Endothelial cell of umbilical vein (primary cell): Measurements from ENCODE around the gene ARHGEF33. TPM values are rescaled to one million over a fixed set of nuclear protein-coding genes. Genes with fewer than 3 reads are reported as not detected.

Experiments used
- BruUV-seq: library from RNA; stranded (reverse); fragments of 400-500 nt; replicated peaks from 2 replicates; lab custom pipeline; 2021; lab: Mats Ljungman, UMichigan
- CTCF ChIA-PET: fragments of 300-600, 350-600 bp; sonication (Branson Sonifier 250); formaldehyde crosslinking; loops from one replicate; lab custom pipeline; 2021; ENCODE audit warnings: antibody characterized with exemption, inconsistent platforms; lab: Charles Lee
- POLR2A ChIA-PET: fragments of 300-600, 350-600 bp; sonication (Branson Sonifier 250); formaldehyde crosslinking; loops from one replicate; lab custom pipeline; 2021; ENCODE audit warnings: antibody characterized with exemption, inconsistent platforms; lab: Charles Lee
- DNase-seq: peaks from one replicate; pipeline ENCODE4 v3.0.0-alpha.2; 2011; ENCODE audit warnings: low read depth, low spot score
- FAIRE-seq: peaks from 2 replicates; lab custom pipeline; 2011; peaks lifted over from hg19 to GRCh38; lab: Jason Lieb, UNC
- H2AFZ ChIP-seq: 2 replicates; pipeline ENCODE4 v1.6.0; 2012; ENCODE audit warnings: low read depth, low read length, control low read depth, inconsistent platforms
- H3K27ac ChIP-seq: 2 replicates; pipeline ENCODE4 v1.5.1; 2011; ENCODE audit warnings: low read depth, mild to moderate bottlenecking, control low read depth, low read length, moderate library complexity; ENCODE audit not compliant: insufficient read depth
- H3K27me3 ChIP-seq, 2 experiments: 2 replicates each; pipeline versions ENCODE4 v1.6.0 to v1.6.1; 2011; ENCODE audit warnings: low read length in 2 of 2, mixed read lengths in 1 of 2; ENCODE audit not compliant: control insufficient read depth in 2 of 2, insufficient read depth in 2 of 2
- H3K36me3 ChIP-seq, 2 experiments: 2 replicates in 1 of 2; 3 replicates in 1 of 2; pipeline ENCODE4 v1.5.1; 2011; ENCODE audit warnings: low read length in 2 of 2, mild to moderate bottlenecking in 1 of 2, moderate library complexity in 1 of 2; ENCODE audit not compliant: control insufficient read depth in 2 of 2, insufficient read depth in 2 of 2; ENCODE audit errors: extremely low read depth in 1 of 2
- H3K4me1 ChIP-seq: 3 replicates; pipeline ENCODE4 v1.5.1; 2011; ENCODE audit warnings: mild to moderate bottlenecking, low read length; ENCODE audit not compliant: control insufficient read depth, insufficient read depth; ENCODE audit errors: extremely low read depth
- H3K4me2 ChIP-seq: 2 replicates; pipeline ENCODE4 v1.6.1; 2011; ENCODE audit warnings: low read length, control low read depth, mixed read lengths; ENCODE audit not compliant: insufficient read depth
- H3K4me3 ChIP-seq, 3 experiments: fragments of 200-600 bp in 1 of 3; sonication (generic), shearing (Covaris generic) in 1 of 3; replicated peaks in 1 of 3; 2 replicates each; pipeline ENCODE4 v1.5.1; 2011 to 2016; ENCODE audit warnings: control low read depth in 3 of 3, low read length in 3 of 3, mild to moderate bottlenecking in 2 of 3, inconsistent platforms in 1 of 3, low read depth in 1 of 3, moderate library complexity in 1 of 3; ENCODE audit not compliant: insufficient read depth in 1 of 3
- H3K79me2 ChIP-seq: 2 replicates; pipeline ENCODE4 v1.6.0; 2012; ENCODE audit warnings: low read length, inconsistent platforms; ENCODE audit not compliant: control insufficient read depth, insufficient read depth
- H3K9ac ChIP-seq: replicated peaks from 2 replicates; pipeline ENCODE3; 2011; ENCODE audit warnings: low read length, control low read depth; ENCODE audit not compliant: insufficient read depth; ENCODE audit errors: extremely low read depth
- H3K9me1 ChIP-seq: replicated peaks from 3 replicates; pipeline ENCODE4 v1.6.0; 2011; ENCODE audit warnings: mild to moderate bottlenecking, low read length; ENCODE audit not compliant: control insufficient read depth, insufficient read depth; ENCODE audit errors: extremely low read depth
- H3K9me3 ChIP-seq: replicated peaks from 2 replicates; pipeline ENCODE4 v1.5.1; 2012; ENCODE audit warnings: low read length, inconsistent platforms; ENCODE audit not compliant: control insufficient read depth, insufficient read depth
- H4K20me1 ChIP-seq: replicated peaks from 2 replicates; pipeline ENCODE3; 2011; ENCODE audit warnings: mild to moderate bottlenecking, low read length; ENCODE audit not compliant: control insufficient read depth, insufficient read depth; ENCODE audit errors: extremely low read depth
- CTCF ChIP-seq, 2 donors: IDR thresholded peaks; 1 replicate in 1 of 2; 2 replicates in 1 of 2; pipeline ENCODE4 v1.5.1; 2011; ENCODE audit warnings: low read length in 2 of 2, mild to moderate bottlenecking in 2 of 2, moderate library complexity in 2 of 2, control low read depth in 1 of 2, inconsistent platforms in 1 of 2, low read depth in 1 of 2; ENCODE audit not compliant: insufficient read depth in 1 of 2; ENCODE audit errors: extremely low read depth in 1 of 2
- EZH2 ChIP-seq: IDR thresholded peaks from 2 replicates; pipeline ENCODE4 v1.6.1; 2012; ENCODE audit warnings: borderline replicate concordance, low read depth, mild to moderate bottlenecking, moderate library complexity, low read length, inconsistent platforms; ENCODE audit not compliant: severe bottlenecking
- FOS ChIP-seq: IDR thresholded peaks from 2 replicates; pipeline ENCODE4 v1.6.1; 2011; ENCODE audit warnings: mild to moderate bottlenecking, low read length, moderate library complexity, borderline replicate concordance; ENCODE audit not compliant: insufficient read depth
- GATA2 ChIP-seq: IDR thresholded peaks from 2 replicates; pipeline ENCODE4 v1.7.0; 2011; ENCODE audit warnings: low read depth, mild to moderate bottlenecking, moderate library complexity, mixed read lengths, low read length; ENCODE audit not compliant: insufficient read length, insufficient read depth
- JUN ChIP-seq: IDR thresholded peaks from 2 replicates; pipeline ENCODE4 v1.6.1; 2011; ENCODE audit warnings: borderline replicate concordance, low read depth; ENCODE audit not compliant: insufficient read length, insufficient read depth
- MAX ChIP-seq: IDR thresholded peaks from 2 replicates; pipeline ENCODE4 v1.6.1; 2011; ENCODE audit not compliant: insufficient read depth, insufficient read length
- MYC ChIP-seq: IDR thresholded peaks from one replicate; pipeline ENCODE4 v1.6.1; 2011; ENCODE audit warnings: mild to moderate bottlenecking, low read depth, low read length
- POLR2A ChIP-seq: IDR thresholded peaks from 2 replicates; pipeline ENCODE4 v1.6.1; 2012; ENCODE audit warnings: low read depth, mild to moderate bottlenecking, control low read depth, low read length
- POLR2AphosphoS5 ChIP-seq: IDR thresholded peaks from 2 replicates; pipeline ENCODE4 v1.6.1; 2012; ENCODE audit warnings: low read depth, mild to moderate bottlenecking, control low read depth, low read length, moderate library complexity; ENCODE audit not compliant: insufficient read depth
- dilution Hi-C: fragments of 300-500 bp; cut with MboI; formaldehyde crosslinking; loops from one replicate; pipeline ENCODE4 v1.15.0; 2019; ENCODE audit warnings: low sequenced_read_pairs; ENCODE audit not compliant: extremely low pct_ligation_motif_present
- intact Hi-C: fragments of 100-400 bp; cut with micrococcal nuclease; formaldehyde crosslinking; loops from one replicate; pipeline ENCODE4 v1.10.0; 2022
- polyA plus RNA-seq, 4 experiments: library from polyadenylated mRNA; depleted of rRNA in 3 of 4; stranded (reverse) in 3 of 4; unstranded in 1 of 4; fragments of >200 nt; gene quantifications; 2 replicates each; pipeline versions ENCODE4 v1.2.1 to v1.2.3, GENCODE V29; 2011 to 2012; ENCODE audit warnings: missing spikeins in 1 of 4
- total RNA-seq: library from RNA; stranded (reverse); gene quantifications from 2 replicates; pipeline ENCODE4 v1.2.3, GENCODE V29; 2021

ARHGEF33 gene
- total and polyA plus RNA-seq, 2 donors (not counting 3 experiments of a cell fraction or from before 2014, with no cell fraction given): 0.15 to 0.18 TPM

GRCh38 chr2:38966006-38966405 lies 76.3 kb downstream of the ARHGEF33 start:
- dilution Hi-C loops (no loop called here), intact Hi-C loops (no loop called here)
- POLR2A ChIA-PET: no interaction called here
- Histone ChIP-seq H3K27ac (no peak overlapping the region), H3K79me2 (no peaks in the 10 kb centered on the region), H3K9me1 (no peaks in the 10 kb centered on the region), H3K9me3 (no peaks in the 10 kb centered on the region), H4K20me1 (no peaks in the 10 kb centered on the region), H3K27me3 (no peaks in the 10 kb centered on the region), H3K36me3 (no peaks in the 10 kb centered on the region), H2AFZ (no peak overlapping the region), H3K9ac (no peak overlapping the region), H3K4me2 (no peak overlapping the region), H3K4me3 (no peak overlapping the region), H3K4me1 (no peaks in the 10 kb centered on the region)
- CTCF ChIA-PET: interaction anchor here (2.2 kb wide), 1 partner anchor 18 kb away, joined by 7 read pairs; no protein-coding TSS in a partner anchor
- no peak for TF ChIP-seq POLR2A
- no peak for TF ChIP-seq CTCF (IDR thresholded peaks at IDR 0.05; ENCODE audit: extremely low read depth in 1 of 2, insufficient read depth in 1 of 2, low read depth in 1 of 2, low read length in 2 of 2)
- no peak for TF ChIP-seq FOS
- no peak for TF ChIP-seq POLR2AphosphoS5
- no peak for TF ChIP-seq GATA2
- TF ChIP-seq JUN: no peak
- no peak for TF ChIP-seq EZH2
- TF ChIP-seq MYC: no peak
- TF ChIP-seq MAX: no peak
- FAIRE-seq (no peak), DNase-seq (no peak)
- BruUV-seq: no TSS peak
